A549 (cell line): ENCODE measurements around the gene FGFR2.

Experiments used
- CTCF ChIP-seq: fragments of >200 bp; sonication (Bioruptor Twin); formaldehyde crosslinking; IDR thresholded peaks from 3 replicates; pipeline ENCODE4 v1.5.1; 2016
- RCOR1 ChIP-seq: fragments of 150-350 bp; IDR thresholded peaks from 2 replicates; pipeline ENCODE4 v1.6.1; 2014; ENCODE audit warnings: antibody characterized with exemption, low read length, low read depth

- TF ChIP-seq RCOR1: no peak
- TF ChIP-seq CTCF: no peak
Measured at GRCh38 chr10:121631365-121632029, 33.3 kb upstream of the FGFR2 start.
